HL-60 (cell line): Measurements from ENCODE around the gene KCNQ5.

ENCODE experiments used
- DNase-seq, 2 experiments: peaks; one replicate each; pipeline ENCODE4 v3.0.0-alpha.2; 2010 to 2020; ENCODE audit warnings: low read depth in 1 of 2, low spot score in 1 of 2
- H3K27ac ChIP-seq: fragments of 250-450 bp; sonication (Bioruptor Pico); replicated peaks from 2 replicates; pipeline ENCODE4 v1.5.1; 2020; ENCODE audit warnings: mild to moderate bottlenecking, moderate library complexity
- H3K27me3 ChIP-seq: fragments of 250-450 bp; sonication (Bioruptor Pico); 2 replicates; pipeline ENCODE4 v1.5.1; 2021; ENCODE audit warnings: mild to moderate bottlenecking, moderate library complexity; ENCODE audit not compliant: insufficient read depth, poor library complexity, severe bottlenecking
- H3K4me3 ChIP-seq: replicated peaks from 2 replicates; pipeline ENCODE4 v1.5.1; 2011; ENCODE audit warnings: mild to moderate bottlenecking, control low read depth, low read length; ENCODE audit not compliant: insufficient read depth
- CTCF ChIP-seq: IDR thresholded peaks from one replicate; pipeline ENCODE4 v1.5.1; 2011; ENCODE audit warnings: low read length, control low read depth, inconsistent platforms; ENCODE audit not compliant: insufficient read depth
- GABPA ChIP-seq: IDR thresholded peaks from 2 replicates; pipeline ENCODE4 v1.6.1; 2012; ENCODE audit warnings: low read depth
- POLR2AphosphoS5 ChIP-seq: IDR thresholded peaks from 2 replicates; pipeline ENCODE4 v1.6.1; 2012; ENCODE audit warnings: low read depth
- REST ChIP-seq: IDR thresholded peaks from 2 replicates; pipeline ENCODE4 v1.6.1; 2012; ENCODE audit warnings: low read depth; ENCODE audit not compliant: insufficient replicate concordance
- SPI1 ChIP-seq: IDR thresholded peaks from 2 replicates; pipeline ENCODE4 v1.6.1; 2012; ENCODE audit warnings: low read depth, mild to moderate bottlenecking, borderline replicate concordance

KCNQ5 gene

GRCh38 chr6:72624557-72625160 lies 2.8 kb downstream of the KCNQ5 start:
- no peak overlapping the region; the same call in 1 of the 2 replicates for H3K4me3 ChIP-seq
- peak in 1 of 2 experiments; percentile 29 for DNase-seq
- no peaks in the 10 kb centered on the region for H3K27me3 ChIP-seq
- no peak for TF ChIP-seq POLR2AphosphoS5
- peak; percentile 53 for TF ChIP-seq CTCF
- H3K27ac ChIP-seq, result peak overlapping the region; percentile 98

DNA sequence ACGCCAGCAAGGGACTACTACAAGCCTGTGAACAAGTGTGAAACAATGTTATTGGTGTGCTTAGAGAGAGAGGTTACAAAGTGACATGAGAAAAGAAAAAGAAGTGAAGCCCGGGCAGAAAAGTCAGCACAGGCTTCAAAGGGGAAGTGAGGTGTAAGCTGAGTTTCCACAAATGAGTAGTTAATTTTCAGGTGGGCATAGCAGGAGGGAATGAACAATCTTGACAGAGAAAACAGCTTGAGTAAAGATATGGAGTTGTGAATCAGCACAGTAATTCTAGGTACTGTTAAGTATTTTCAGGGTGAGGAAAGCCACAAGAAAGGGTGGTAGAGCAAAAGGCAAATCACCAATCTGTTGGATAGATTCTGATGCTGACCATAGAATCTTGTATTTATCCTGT lies 4.3 kb downstream of the KCNQ5 start:
- no peaks in the 10 kb centered on the region for H3K27me3 ChIP-seq
- TF ChIP-seq GABPA (no peak), SPI1 (peak; percentile 87), POLR2AphosphoS5 (no peak)
- no peak for DNase-seq
- no peak overlapping the region for H3K4me3 ChIP-seq
- H3K27ac ChIP-seq, result no peak overlapping the region

GRCh38 chr6:72627539-72627938 lies 5.7 kb downstream of the KCNQ5 start:
- no peak for TF ChIP-seq GABPA
- TF ChIP-seq REST, result no peak
- no peak for TF ChIP-seq POLR2AphosphoS5
- TF ChIP-seq CTCF, result no peak
- TF ChIP-seq SPI1, result peak; percentile 37; the same call in 1 of the 2 replicates

GRCh38 chr6:72631480-72631879 lies 9.6 kb downstream of the KCNQ5 start:
- TF ChIP-seq CTCF (no peak), GABPA (no peak), POLR2AphosphoS5 (no peak), REST (no peak), SPI1 (no peak)
- no peaks in the 10 kb centered on the region for H3K27me3 ChIP-seq
- DNase-seq, result no peak
- H3K27ac ChIP-seq, result no peak overlapping the region
- no peak overlapping the region for H3K4me3 ChIP-seq

More at GRCh38 chr6:72627539-72627938, 5.7 kb downstream of the KCNQ5 start:
- no peak for DNase-seq
- Histone ChIP-seq H3K27me3 (no peaks in the 10 kb centered on the region), H3K4me3 (no peak overlapping the region), H3K27ac (no peak overlapping the region)
